ENCODE data around the gene SYNPO2. TPM values are rescaled to one million over a fixed set of nuclear protein-coding genes. Genes with fewer than 3 reads are reported as not detected.
A peak's percentile ranks its signal among the peaks of the same experiment; 100 is the strongest.

The SYNPO2 gene
- total RNA-seq, 1 donor, result 34.0 TPM

- Histone ChIP-seq H2AFZ (ENCODE audit: low read length) (no peak overlapping the region), H4K20me1 (ENCODE audit: insufficient read depth, low read length) (no peaks in the 10 kb centered on the region), H3K36me3 (ENCODE audit: insufficient read depth, low read length) (no peaks in the 10 kb centered on the region), H3K27ac (ENCODE audit: low read depth, low read length) (peak overlapping the region; percentile 2), H3K27me3 (ENCODE audit: insufficient read depth, low read length) (no peaks in the 10 kb centered on the region), H3K9me3 (ENCODE audit: low read depth, low read length) (no peaks in the 10 kb centered on the region), H3K79me2 (ENCODE audit: insufficient read depth, low read length) (no peaks in the 10 kb centered on the region), H3K4me3 (ENCODE audit: insufficient read depth, low read length) (peak overlapping the region; percentile 30), H3K4me1 (ENCODE audit: insufficient read depth, low read length) (peaks cover 4% of the 10 kb centered on the region), H3K4me2 (ENCODE audit: insufficient read depth, low read length) (peak overlapping the region; percentile 54)
- TF ChIP-seq CTCF (IDR thresholded peaks at IDR 0.05; ENCODE audit: extremely low read depth, low read depth, low read length), result no peak
- no peak for DNase-seq (ENCODE audit: insufficient read length, low spot score, missing footprints)
Observed at GRCh38 chr4:118911238-118911703, 22.6 kb downstream of the SYNPO2 start.

- H3K4me1 ChIP-seq (ENCODE audit: insufficient read depth, low read length), result peaks cover 36% of the 10 kb centered on the region
- DNase-seq (ENCODE audit: insufficient read length, low spot score, missing footprints), result no peak
- no peaks in the 10 kb centered on the region for H4K20me1 ChIP-seq (ENCODE audit: insufficient read depth, low read length)
- no peak overlapping the region for H2AFZ ChIP-seq (ENCODE audit: low read length)
- H3K79me2 ChIP-seq (ENCODE audit: insufficient read depth, low read length), result no peaks in the 10 kb centered on the region
- no peak overlapping the region for H3K4me3 ChIP-seq (ENCODE audit: insufficient read depth, low read length)
- H3K27ac ChIP-seq (ENCODE audit: low read depth, low read length), result no peak overlapping the region
- H3K4me2 ChIP-seq (ENCODE audit: insufficient read depth, low read length), result no peak overlapping the region
- H3K27me3 ChIP-seq (ENCODE audit: insufficient read depth, low read length), result no peaks in the 10 kb centered on the region
- TF ChIP-seq CTCF (IDR thresholded peaks at IDR 0.05; ENCODE audit: extremely low read depth, low read depth, low read length), result no peak
- H3K36me3 ChIP-seq (ENCODE audit: insufficient read depth, low read length), result no peaks in the 10 kb centered on the region
- H3K9me3 ChIP-seq (ENCODE audit: low read depth, low read length), result no peaks in the 10 kb centered on the region
Observed at GRCh38 chr4:118915468-118915867, 26.8 kb downstream of the SYNPO2 start.

GRCh38 chr4:118916691-118917289 is 28.1 kb downstream of the SYNPO2 start:
- Histone ChIP-seq H3K79me2 (ENCODE audit: insufficient read depth, low read length) (no peaks in the 10 kb centered on the region), H3K9me3 (ENCODE audit: low read depth, low read length) (no peaks in the 10 kb centered on the region), H4K20me1 (ENCODE audit: insufficient read depth, low read length) (no peaks in the 10 kb centered on the region), H3K27me3 (ENCODE audit: insufficient read depth, low read length) (no peaks in the 10 kb centered on the region), H3K4me2 (ENCODE audit: insufficient read depth, low read length) (no peak overlapping the region), H3K27ac (ENCODE audit: low read depth, low read length) (peak overlapping the region; percentile 58), H2AFZ (ENCODE audit: low read length) (no peak overlapping the region), H3K4me3 (ENCODE audit: insufficient read depth, low read length) (no peak overlapping the region), H3K4me1 (ENCODE audit: insufficient read depth, low read length) (peaks cover 32% of the 10 kb centered on the region), H3K36me3 (ENCODE audit: insufficient read depth, low read length) (no peaks in the 10 kb centered on the region)
- TF ChIP-seq CTCF (IDR thresholded peaks at IDR 0.05; ENCODE audit: extremely low read depth, low read depth, low read length), result no peak
- no peak for DNase-seq (ENCODE audit: insufficient read length, low spot score, missing footprints)

GRCh38 chr4:118917582-118917981 is 28.9 kb downstream of the SYNPO2 start:
- TF ChIP-seq CTCF (IDR thresholded peaks at IDR 0.05; ENCODE audit: extremely low read depth, low read depth, low read length), result no peak
- DNase-seq (ENCODE audit: insufficient read length, low spot score, missing footprints), result no peak
- Histone ChIP-seq H3K27me3 (ENCODE audit: insufficient read depth, low read length) (no peaks in the 10 kb centered on the region), H3K27ac (ENCODE audit: low read depth, low read length) (peak overlapping the region; percentile 58), H3K36me3 (ENCODE audit: insufficient read depth, low read length) (no peaks in the 10 kb centered on the region), H3K4me3 (ENCODE audit: insufficient read depth, low read length) (no peak overlapping the region), H3K79me2 (ENCODE audit: insufficient read depth, low read length) (no peaks in the 10 kb centered on the region), H3K4me2 (ENCODE audit: insufficient read depth, low read length) (peak overlapping the region; percentile 77), H3K9me3 (ENCODE audit: low read depth, low read length) (no peaks in the 10 kb centered on the region), H3K4me1 (ENCODE audit: insufficient read depth, low read length) (peaks cover 32% of the 10 kb centered on the region), H2AFZ (ENCODE audit: low read length) (no peak overlapping the region), H4K20me1 (ENCODE audit: insufficient read depth, low read length) (no peaks in the 10 kb centered on the region)
